Colonic mucosa (tissue), 4 donors: Measurements from ENCODE around the gene ANO1. TPM values are rescaled to one million over a fixed set of nuclear protein-coding genes. Genes with fewer than 3 reads are reported as not detected.

ENCODE experiments used
- DNase-seq: peaks from one replicate; pipeline ENCODE4 v3.0.0-alpha.2; 2020
- H3K27ac ChIP-seq: fragments of 200-600 bp; one replicate; pipeline ENCODE4 v1.8.0; 2021
- H3K27me3 ChIP-seq: fragments of 200-600 bp; one replicate; pipeline ENCODE4 v1.8.0; 2021
- H3K36me3 ChIP-seq: fragments of 200-600 bp; one replicate; pipeline ENCODE4 v1.8.0; 2021
- H3K4me1 ChIP-seq: fragments of 200-600 bp; one replicate; pipeline ENCODE4 v1.8.0; 2021; ENCODE audit warnings: mild to moderate bottlenecking
- H3K4me3 ChIP-seq: fragments of 200-600 bp; one replicate; pipeline ENCODE4 v1.8.0; 2021
- H3K9ac ChIP-seq, 2 donors: one replicate each; pipeline ENCODE4 v1.7.0; 2013; ENCODE audit warnings: control low read depth in 2 of 2, low read depth in 2 of 2, low read length in 2 of 2
- H3K9me3 ChIP-seq: fragments of 200-600 bp; one replicate; pipeline ENCODE4 v1.8.0; 2021
- intact Hi-C: fragments of 100-400 bp; cut with DNase I; formaldehyde crosslinking; loops from one replicate; pipeline ENCODE4 v1.14.1; 2022
- total RNA-seq, 2 donors: library from RNA; stranded (reverse); fragmentation: NEBNext Ultra II Directional in 1 of 2; extraction: Animal tissue kit (Norgen Biotek cat#: 25700) in 1 of 2; gene quantifications; one replicate each; pipeline ENCODE4 v1.2.1, GENCODE V29; 2021
- TF ChIP-seq, protein P1 (sequence below): fragments of 200-600 bp; IDR thresholded peaks from one replicate; pipeline ENCODE4 v1.8.0; 2022; ENCODE audit warnings: antibody characterized with exemption, mild to moderate bottlenecking
- donor health status: healthy.
- donor health status: DM: no; HTN: no; CAD: no.
- donor health status: DM: no; HTN: no; CAD: no.

ANO1 gene
- total RNA-seq, 2 donors from 2014 or later, result 8.3 to 16.4 TPM

DNA sequence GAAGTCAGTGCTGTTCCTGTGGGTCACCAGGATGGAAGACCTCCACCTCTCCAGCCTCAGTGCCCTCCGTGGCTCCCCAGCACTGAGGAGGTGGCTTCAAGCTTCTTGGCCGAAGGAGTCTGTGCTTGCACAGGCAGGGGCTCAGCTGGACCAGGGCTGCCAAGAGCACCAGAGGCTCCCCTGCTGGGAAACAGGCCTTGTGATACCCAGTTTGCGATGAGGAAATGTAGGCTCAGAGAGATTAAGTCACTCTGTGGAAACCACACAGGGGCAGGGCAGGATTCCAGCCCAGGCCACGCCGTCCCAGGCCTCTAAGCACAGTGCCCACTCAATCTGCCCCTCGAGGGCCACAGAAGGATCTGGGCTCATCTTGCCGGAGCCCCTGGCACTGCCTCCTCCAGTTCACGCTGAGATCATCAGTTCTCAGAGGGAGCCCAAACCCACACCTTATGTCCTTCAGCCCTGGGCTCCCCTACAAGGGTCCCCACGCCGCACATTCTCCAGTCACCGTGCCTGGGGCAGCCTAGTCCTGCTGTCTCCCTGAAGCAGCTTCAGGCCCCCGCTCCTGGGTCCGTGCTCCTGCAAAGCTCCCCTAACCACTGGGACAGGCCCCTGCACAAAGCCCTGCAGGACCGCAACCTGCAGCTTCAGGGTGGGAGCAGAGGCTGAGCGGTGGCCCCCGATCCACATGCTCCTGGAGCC is 21.6 kb downstream of the ANO1 start:
- no peaks in the 10 kb centered on the region for H3K27me3 ChIP-seq
- no peak overlapping the region for H3K9ac ChIP-seq
- no peaks in the 10 kb centered on the region for H3K36me3 ChIP-seq
- no peaks in the 10 kb centered on the region for H3K9me3 ChIP-seq
- H3K4me1 ChIP-seq, result no peaks in the 10 kb centered on the region
- no peak for DNase-seq
- H3K4me3 ChIP-seq, result no peak overlapping the region
- intact Hi-C loops, result no loop called here
- TF ChIP-seq, protein P1, sequence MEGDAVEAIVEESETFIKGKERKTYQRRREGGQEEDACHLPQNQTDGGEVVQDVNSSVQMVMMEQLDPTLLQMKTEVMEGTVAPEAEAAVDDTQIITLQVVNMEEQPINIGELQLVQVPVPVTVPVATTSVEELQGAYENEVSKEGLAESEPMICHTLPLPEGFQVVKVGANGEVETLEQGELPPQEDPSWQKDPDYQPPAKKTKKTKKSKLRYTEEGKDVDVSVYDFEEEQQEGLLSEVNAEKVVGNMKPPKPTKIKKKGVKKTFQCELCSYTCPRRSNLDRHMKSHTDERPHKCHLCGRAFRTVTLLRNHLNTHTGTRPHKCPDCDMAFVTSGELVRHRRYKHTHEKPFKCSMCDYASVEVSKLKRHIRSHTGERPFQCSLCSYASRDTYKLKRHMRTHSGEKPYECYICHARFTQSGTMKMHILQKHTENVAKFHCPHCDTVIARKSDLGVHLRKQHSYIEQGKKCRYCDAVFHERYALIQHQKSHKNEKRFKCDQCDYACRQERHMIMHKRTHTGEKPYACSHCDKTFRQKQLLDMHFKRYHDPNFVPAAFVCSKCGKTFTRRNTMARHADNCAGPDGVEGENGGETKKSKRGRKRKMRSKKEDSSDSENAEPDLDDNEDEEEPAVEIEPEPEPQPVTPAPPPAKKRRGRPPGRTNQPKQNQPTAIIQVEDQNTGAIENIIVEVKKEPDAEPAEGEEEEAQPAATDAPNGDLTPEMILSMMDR, result no peak
- no peak overlapping the region for H3K27ac ChIP-seq

DNA sequence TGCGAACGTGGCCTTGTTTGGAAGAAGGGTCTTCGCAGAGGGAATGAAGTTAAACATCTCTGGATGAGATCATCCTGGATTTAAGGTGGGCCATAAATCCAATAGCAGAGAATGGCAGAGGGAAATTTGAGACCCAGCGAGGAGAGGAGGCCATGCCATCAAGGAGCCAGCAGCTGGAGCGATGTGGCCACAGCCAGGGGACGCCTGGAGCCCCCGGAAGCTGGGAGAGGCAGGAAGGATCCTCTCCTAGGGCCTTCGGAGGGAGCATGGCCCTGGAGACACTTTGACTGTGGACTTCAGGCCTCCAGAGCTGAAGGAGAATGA is 22.1 kb downstream of the ANO1 start:
- H3K27me3 ChIP-seq, result no peaks in the 10 kb centered on the region
- H3K36me3 ChIP-seq, result no peaks in the 10 kb centered on the region
- TF ChIP-seq, protein P1, result no peak
- no peak overlapping the region for H3K9ac ChIP-seq
- no peak overlapping the region for H3K4me3 ChIP-seq
- no peaks in the 10 kb centered on the region for H3K4me1 ChIP-seq
- no peaks in the 10 kb centered on the region for H3K9me3 ChIP-seq
- DNase-seq, result no peak
- intact Hi-C loops, result no loop called here
- H3K27ac ChIP-seq, result no peak overlapping the region

DNA sequence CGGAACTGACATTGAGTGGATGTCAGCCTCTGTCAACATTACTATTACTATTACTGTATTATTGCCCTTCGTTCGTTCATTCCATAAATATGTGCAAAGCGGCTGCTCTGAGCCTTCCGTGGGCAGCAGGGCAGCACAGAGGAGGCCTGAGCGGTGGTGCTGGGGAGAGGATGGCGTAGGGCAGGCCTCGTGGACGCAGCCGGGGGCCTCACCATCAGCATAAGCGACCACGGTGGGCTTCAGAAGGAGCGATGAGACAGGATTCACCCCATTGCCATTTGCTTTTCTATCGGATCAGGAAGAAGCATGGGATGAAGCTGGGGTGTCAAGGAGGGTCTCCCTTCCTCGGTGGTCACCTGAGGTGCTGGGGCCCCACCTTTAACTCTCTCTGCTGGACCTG is 22.7 kb downstream of the ANO1 start:
- Histone ChIP-seq H3K27ac (no peak overlapping the region), H3K9me3 (no peaks in the 10 kb centered on the region), H3K9ac (no peak overlapping the region), H3K4me3 (no peak overlapping the region), H3K36me3 (no peaks in the 10 kb centered on the region), H3K27me3 (no peaks in the 10 kb centered on the region), H3K4me1 (no peaks in the 10 kb centered on the region)
- intact Hi-C loops, result no loop called here
- TF ChIP-seq, protein P1, result no peak
- no peak for DNase-seq

DNA sequence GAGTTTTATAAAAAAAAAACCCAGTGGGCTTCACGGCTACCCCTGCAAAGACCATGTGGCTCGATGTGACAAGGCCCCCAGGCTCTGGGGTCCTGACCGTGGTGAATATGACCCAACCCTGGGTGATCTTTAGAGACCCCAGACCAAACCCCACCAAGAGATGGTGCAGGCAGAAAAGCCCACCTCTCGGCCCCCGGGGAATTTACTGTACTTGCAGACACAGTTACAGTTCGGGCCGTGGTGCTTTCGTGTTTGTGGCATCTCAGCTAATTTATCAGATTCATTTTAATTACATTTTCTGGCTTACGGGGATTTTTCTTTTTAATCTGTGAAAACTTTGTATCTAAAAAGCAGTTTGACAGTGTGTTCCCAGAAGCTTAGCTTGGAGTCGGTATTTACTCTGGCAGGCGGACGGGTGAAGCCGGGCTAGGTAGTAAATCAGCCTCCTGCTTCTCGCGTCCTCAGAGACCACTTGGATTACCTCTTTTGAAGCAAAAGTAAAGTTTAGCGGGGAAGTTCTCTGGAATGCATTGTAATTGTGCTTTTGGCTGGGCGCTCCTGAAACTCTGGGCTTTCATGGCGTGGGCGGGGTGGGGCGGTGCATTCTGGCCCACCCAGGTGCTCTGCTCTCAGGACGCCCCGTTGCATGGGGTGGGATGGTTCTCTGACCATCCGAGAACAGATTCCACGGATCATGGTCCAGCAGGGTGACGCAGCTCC is 25.3 kb downstream of the ANO1 start:
- H3K9me3 ChIP-seq, result no peaks in the 10 kb centered on the region
- H3K4me1 ChIP-seq, result no peaks in the 10 kb centered on the region
- H3K27ac ChIP-seq, result no peak overlapping the region
- DNase-seq, result no peak
- intact Hi-C loops, result no loop called here
- no peaks in the 10 kb centered on the region for H3K36me3 ChIP-seq
- H3K27me3 ChIP-seq, result no peaks in the 10 kb centered on the region
- H3K9ac ChIP-seq, result no peak overlapping the region
- TF ChIP-seq, protein P1, result no peak
- H3K4me3 ChIP-seq, result no peak overlapping the region

DNA sequence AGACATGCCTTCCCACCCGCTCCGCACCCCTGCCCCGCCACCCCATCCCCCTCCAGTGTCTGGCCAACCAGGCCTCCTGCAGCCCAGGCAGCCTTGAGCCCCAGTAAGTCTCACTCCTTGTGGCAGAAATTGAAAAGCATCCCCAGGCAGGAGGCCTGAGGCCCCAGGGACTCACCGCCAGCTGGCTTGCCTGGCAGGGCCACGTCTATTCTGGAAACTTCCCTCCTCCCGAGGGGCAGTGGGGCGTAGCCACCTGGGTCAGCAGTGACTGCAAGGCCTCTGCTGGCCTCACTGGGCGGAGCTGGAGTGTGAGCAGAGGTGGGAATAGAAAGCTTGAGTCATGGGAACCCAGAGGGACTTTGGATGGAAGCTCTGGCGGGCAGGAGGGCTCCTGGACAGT is 26.3 kb downstream of the ANO1 start:
- H3K36me3 ChIP-seq, result no peaks in the 10 kb centered on the region
- H3K4me1 ChIP-seq, result no peaks in the 10 kb centered on the region
- H3K27me3 ChIP-seq, result no peaks in the 10 kb centered on the region
- H3K9ac ChIP-seq, result no peak overlapping the region
- no peak for DNase-seq
- no peaks in the 10 kb centered on the region for H3K9me3 ChIP-seq
- H3K4me3 ChIP-seq, result no peak overlapping the region
- TF ChIP-seq, protein P1, result no peak
- intact Hi-C loops, result no loop called here
- no peak overlapping the region for H3K27ac ChIP-seq
